Breast epithelium (tissue), 4 donors: Measurements from ENCODE around the gene TMEM243. TPM values are rescaled to one million over a fixed set of nuclear protein-coding genes. Genes with fewer than 3 reads are reported as not detected.

ENCODE experiments used
- DNase-seq, 2 donors: peaks; one replicate each; pipeline ENCODE4 v3.0.0-alpha.2; 2019; ENCODE audit warnings: low spot score in 2 of 2
- H3K27ac ChIP-seq, 2 donors: fragments of 200-600 bp; sonication (generic) in 1 of 2; one replicate each; pipeline ENCODE4 v1.5.1; 2016 to 2019; ENCODE audit warnings: mild to moderate bottlenecking in 1 of 2
- H3K27me3 ChIP-seq, 2 donors: fragments of 200-600 bp; sonication (generic) in 1 of 2; one replicate each; pipeline versions ENCODE4 v1.5.1 to v1.6.0; 2017 to 2019; ENCODE audit warnings: control low read depth in 1 of 2, mild to moderate bottlenecking in 1 of 2
- H3K36me3 ChIP-seq: fragments of 200-600 bp; one replicate; pipeline ENCODE4 v1.5.1; 2019
- H3K4me1 ChIP-seq, 2 donors: fragments of 200-600 bp; sonication (generic); one replicate each; pipeline ENCODE4 v1.5.1; 2016 to 2019; ENCODE audit warnings: control low read depth in 1 of 2
- H3K4me3 ChIP-seq, 3 donors: fragments of 200-600 bp; sonication (generic); 1 replicate in 2 of 3; 2 replicates in 1 of 3; pipeline ENCODE4 v1.5.1; 2016 to 2019; ENCODE audit warnings: mild to moderate bottlenecking in 3 of 3, moderate library complexity in 2 of 3
- H3K9me3 ChIP-seq, 2 donors: fragments of 200-600 bp; sonication (generic) in 1 of 2; one replicate each; pipeline ENCODE4 v1.5.1; 2016 to 2019; ENCODE audit warnings: control low read depth in 1 of 2
- POLR2A ChIP-seq: fragments of 450-650 bp; IDR thresholded peaks from one replicate; pipeline ENCODE4 v1.6.1; 2016; ENCODE audit warnings: antibody characterized with exemption, mild to moderate bottlenecking, moderate library complexity
- POLR2AphosphoS5 ChIP-seq, 3 donors: sonication (generic); formaldehyde crosslinking; IDR thresholded peaks; one replicate each; pipeline ENCODE4 v1.6.1; 2017; ENCODE audit warnings: antibody characterized with exemption in 3 of 3
- intact Hi-C: fragments of 100-400 bp; cut with DNase I; formaldehyde crosslinking; loops from one replicate; pipeline ENCODE4 v1.15.1; 2023; ENCODE audit warnings: low total_unique reads
- total RNA-seq, 3 donors: library from RNA; depleted of rRNA; stranded (reverse); fragments of >200 nt; gene quantifications; one replicate each; pipeline ENCODE4 v1.1.0, GENCODE V29; 2016
- TF ChIP-seq, protein P1 (sequence below), 3 donors: fragments of 450-650 bp; IDR thresholded peaks; one replicate each; pipeline ENCODE4 v1.5.1; 2016 to 2017; ENCODE audit warnings: antibody characterized with exemption in 3 of 3, mild to moderate bottlenecking in 3 of 3, moderate library complexity in 3 of 3

The TMEM243 gene
- total RNA-seq, 3 donors from 2014 or later, result 46.9 to 58.7 (median 50.8) TPM

- peaks cover 0 to 7% of the 10 kb centered on the region in 2 donors for H3K4me1 ChIP-seq
- no peaks in the 10 kb centered on the region for H3K9me3 ChIP-seq
- H3K27ac ChIP-seq, result no peak overlapping the region
- DNase-seq, result no peak
- TF ChIP-seq, protein P1, sequence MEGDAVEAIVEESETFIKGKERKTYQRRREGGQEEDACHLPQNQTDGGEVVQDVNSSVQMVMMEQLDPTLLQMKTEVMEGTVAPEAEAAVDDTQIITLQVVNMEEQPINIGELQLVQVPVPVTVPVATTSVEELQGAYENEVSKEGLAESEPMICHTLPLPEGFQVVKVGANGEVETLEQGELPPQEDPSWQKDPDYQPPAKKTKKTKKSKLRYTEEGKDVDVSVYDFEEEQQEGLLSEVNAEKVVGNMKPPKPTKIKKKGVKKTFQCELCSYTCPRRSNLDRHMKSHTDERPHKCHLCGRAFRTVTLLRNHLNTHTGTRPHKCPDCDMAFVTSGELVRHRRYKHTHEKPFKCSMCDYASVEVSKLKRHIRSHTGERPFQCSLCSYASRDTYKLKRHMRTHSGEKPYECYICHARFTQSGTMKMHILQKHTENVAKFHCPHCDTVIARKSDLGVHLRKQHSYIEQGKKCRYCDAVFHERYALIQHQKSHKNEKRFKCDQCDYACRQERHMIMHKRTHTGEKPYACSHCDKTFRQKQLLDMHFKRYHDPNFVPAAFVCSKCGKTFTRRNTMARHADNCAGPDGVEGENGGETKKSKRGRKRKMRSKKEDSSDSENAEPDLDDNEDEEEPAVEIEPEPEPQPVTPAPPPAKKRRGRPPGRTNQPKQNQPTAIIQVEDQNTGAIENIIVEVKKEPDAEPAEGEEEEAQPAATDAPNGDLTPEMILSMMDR (IDR thresholded peaks at IDR 0.05), result no peak
- TF ChIP-seq POLR2AphosphoS5 (IDR thresholded peaks at IDR 0.05) (no peak), POLR2A (no peak)
- no peak overlapping the region for H3K4me3 ChIP-seq
- H3K36me3 ChIP-seq, result no peaks in the 10 kb centered on the region
- no peaks in the 10 kb centered on the region for H3K27me3 ChIP-seq
- intact Hi-C loops, result no loop called here
Measured at GRCh38 chr7:87223666-87224065, 4.1 kb upstream of the TMEM243 start.

DNA sequence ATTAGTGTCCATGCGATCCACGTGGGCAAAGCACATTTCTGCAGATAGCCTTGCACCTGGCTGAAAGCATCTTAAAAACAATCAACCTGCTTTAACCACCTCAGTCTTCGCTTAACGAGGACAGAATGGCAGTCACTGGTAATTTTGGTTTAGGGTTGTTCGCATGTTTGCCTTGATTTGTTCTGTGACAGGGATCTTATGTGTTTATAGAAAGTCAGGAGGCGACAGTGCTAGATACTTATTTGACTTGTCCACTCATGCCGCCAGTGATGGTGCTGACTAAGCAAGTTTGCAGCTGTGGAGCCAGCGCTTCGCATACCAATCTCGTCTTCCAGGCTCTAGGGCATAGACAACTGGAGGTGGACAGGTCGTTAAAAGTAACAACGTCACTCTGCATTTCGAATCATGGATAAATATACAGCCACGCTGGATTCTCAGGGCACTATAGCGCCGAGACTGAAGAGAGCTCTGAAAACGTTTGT is 1.2 kb upstream of the TMEM243 start:
- H3K9me3 ChIP-seq, result no peaks in the 10 kb centered on the region
- peak overlapping the region; percentile 87 to 97 (median 95) for H3K4me3 ChIP-seq
- no peaks in the 10 kb centered on the region for H3K36me3 ChIP-seq
- intact Hi-C loops, result no loop called here
- peak overlapping the region; percentile 89 to 94 for H3K27ac ChIP-seq
- no peak for DNase-seq
- no peaks in the 10 kb centered on the region for H3K27me3 ChIP-seq
- H3K4me1 ChIP-seq, result peaks cover 3 to 7% of the 10 kb centered on the region in 2 donors
- TF ChIP-seq, protein P1 (IDR thresholded peaks at IDR 0.05), result no peak
- TF ChIP-seq POLR2AphosphoS5 (IDR thresholded peaks at IDR 0.05) (no peak), POLR2A (no peak)

DNA sequence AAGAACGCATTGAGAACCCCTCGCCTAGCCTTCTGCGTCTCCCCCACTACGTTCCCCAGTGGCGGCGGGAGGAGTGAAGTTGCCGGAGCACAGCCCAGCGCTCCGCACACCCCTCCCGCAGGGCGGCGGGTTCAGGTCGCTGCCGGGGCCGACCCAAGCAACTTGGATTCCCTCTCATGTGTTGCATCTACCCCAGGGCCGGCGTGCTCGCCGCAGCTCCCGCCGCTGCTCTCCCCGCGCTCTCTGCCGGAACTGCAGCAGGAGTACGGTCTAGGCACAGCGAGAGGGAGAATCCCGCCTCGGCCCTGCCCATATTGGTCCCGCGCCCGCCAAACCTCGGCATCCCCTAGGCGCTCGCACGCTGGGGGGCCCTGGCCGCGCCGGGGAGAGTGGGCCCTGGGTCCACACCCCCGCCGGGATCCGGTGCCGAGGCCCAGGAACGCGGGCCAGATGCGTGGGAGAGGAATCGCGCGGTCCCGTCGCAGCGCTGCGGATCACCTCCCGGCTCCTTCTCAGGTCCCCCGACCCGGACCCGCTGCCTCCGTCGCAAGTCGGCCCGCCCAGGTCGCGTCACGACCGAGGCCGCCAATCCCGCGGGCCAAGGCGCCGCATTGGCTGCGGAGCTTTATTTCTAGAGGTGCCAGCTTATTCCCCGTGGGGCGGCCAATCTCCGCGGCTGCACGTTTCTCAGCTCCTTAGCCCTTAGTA is 648 bp upstream of the TMEM243 start:
- Histone ChIP-seq H3K36me3 (no peaks in the 10 kb centered on the region), H3K9me3 (no peaks in the 10 kb centered on the region), H3K4me3 (peak overlapping the region; percentile 87 to 97 (median 95)), H3K4me1 (peaks cover 3 to 7% of the 10 kb centered on the region in 2 donors), H3K27me3 (no peaks in the 10 kb centered on the region), H3K27ac (peak overlapping the region; percentile 89 to 94)
- TF ChIP-seq POLR2A, result peak; percentile 72
- TF ChIP-seq, protein P1 (IDR thresholded peaks at IDR 0.05), result peak in 1 of 3 donors; percentile 12
- peak; percentile 55 to 71 (median 57) for TF ChIP-seq POLR2AphosphoS5 (IDR thresholded peaks at IDR 0.05)
- DNase-seq, result peak; percentile 73 to 79
- intact Hi-C loops, result no loop called here

DNA sequence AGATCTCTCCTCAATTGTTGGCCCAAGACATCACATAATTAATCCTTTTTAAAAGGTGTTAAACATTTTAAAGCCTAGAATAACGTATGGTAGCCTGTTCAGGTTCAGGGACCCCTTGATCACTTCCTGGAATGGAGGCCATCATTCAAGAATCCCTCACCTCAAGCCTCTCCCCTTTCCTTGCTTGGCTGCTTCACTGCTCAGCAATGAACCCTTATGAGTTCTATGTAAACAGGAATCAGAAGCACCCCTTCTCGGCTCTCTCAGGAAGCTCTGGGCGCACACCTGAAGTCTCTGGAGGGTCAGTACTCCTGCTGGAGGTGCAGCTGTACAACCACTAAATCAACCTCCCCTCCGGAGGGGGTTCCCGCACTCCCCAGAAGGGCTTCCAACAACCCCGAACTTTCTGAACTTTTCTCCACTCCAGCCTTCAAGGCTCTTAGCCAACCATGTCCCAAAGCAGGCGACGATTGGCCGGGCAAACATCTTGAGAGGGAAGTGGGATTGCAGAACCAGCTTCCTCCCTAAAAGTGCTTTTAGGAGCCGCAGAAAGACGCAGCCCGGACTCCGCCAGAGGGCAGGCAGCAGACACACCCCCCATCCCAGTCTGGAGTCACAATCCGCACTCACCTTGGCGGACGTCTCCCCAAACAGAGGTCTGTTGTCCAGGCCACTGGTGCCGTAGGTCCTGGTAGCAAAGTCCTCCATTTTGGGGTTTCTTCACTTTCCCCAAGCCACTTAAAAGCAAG is 562 bp downstream of the TMEM243 start:
- intact Hi-C loops, result loop anchor here (2.0 kb wide), 1 partner anchor 68 kb away; no protein-coding TSS in a partner anchor
- DNase-seq, result peak in 1 of 2 donors; percentile 33
- H3K27ac ChIP-seq, result peak overlapping the region; percentile 89 to 94
- no peaks in the 10 kb centered on the region for H3K27me3 ChIP-seq
- TF ChIP-seq POLR2A, result no peak
- TF ChIP-seq, protein P1 (IDR thresholded peaks at IDR 0.05), result no peak
- TF ChIP-seq POLR2AphosphoS5 (IDR thresholded peaks at IDR 0.05), result no peak
- H3K36me3 ChIP-seq, result no peaks in the 10 kb centered on the region
- peaks cover 3 to 7% of the 10 kb centered on the region in 2 donors for H3K4me1 ChIP-seq
- peak overlapping the region; percentile 87 to 97 (median 95) for H3K4me3 ChIP-seq
- no peaks in the 10 kb centered on the region for H3K9me3 ChIP-seq
